ENCODE data around the gene STK35. TPM values are rescaled to one million over a fixed set of nuclear protein-coding genes. Genes with fewer than 3 reads are reported as not detected.

STK35 gene
- total RNA-seq = 10 to 100 TPM; 21.9 to 23.8 TPM
- long read RNA-seq, partial matches to known transcripts = 0 of 24 reads
- long read RNA-seq, other reads (novel, unspliced or antisense) = 24 of 24 reads

GRCh38 chr20:2101057-2101864 is at the start of gene STK35:
Gene STK35 (plus strand): TSS chr20:2101827. CDS start chr20:2101882, 55 bp downstream.
- peak in 1 of 2 donors; percentile 83 for DNase-seq
- peak; percentile 73 for ATAC-seq
- intact Hi-C loops (cut with DNase I, micrococcal nuclease) = no loop called here

GRCh38 chr20:2051946-2052345 is 49.7 kb upstream of the STK35 start:
- intact Hi-C loops (cut with DNase I, micrococcal nuclease) = no loop called here
- no peak for ATAC-seq
- DNase-seq = no peak

GRCh38 chr20:2052741-2053140 is 48.9 kb upstream of the STK35 start:
- intact Hi-C loops (cut with DNase I, micrococcal nuclease) = no loop called here
- no peak for ATAC-seq

GRCh38 chr20:2053615-2054014 is 48.0 kb upstream of the STK35 start:
- intact Hi-C loops (cut with DNase I, micrococcal nuclease) = no loop called here
- DNase-seq (no peak), ATAC-seq (no peak)

More at GRCh38 chr20:2052741-2053140, 48.9 kb upstream of the STK35 start:
- DNase-seq = no peak

- intact Hi-C loops (cut with DNase I, micrococcal nuclease) = no loop called here
- DNase-seq (no peak), ATAC-seq (no peak)
Observed at GRCh38 chr20:2054911-2055310, 46.7 kb upstream of the STK35 start.

- ATAC-seq (no peak), DNase-seq (no peak)
- intact Hi-C loops (cut with DNase I, micrococcal nuclease) = no loop called here
Observed at GRCh38 chr20:2059411-2059810, 42.2 kb upstream of the STK35 start.

GRCh38 chr20:2065099-2065498 is 36.5 kb upstream of the STK35 start:
- DNase-seq = no peak
- ATAC-seq = no peak
- intact Hi-C loops (cut with DNase I, micrococcal nuclease) = no loop called here

- intact Hi-C loops (cut with DNase I, micrococcal nuclease) = no loop called here
- DNase-seq (no peak), ATAC-seq (no peak)
Observed at GRCh38 chr20:2066461-2067122, 35.0 kb upstream of the STK35 start.

GRCh38 chr20:2080532-2081224 is 20.9 kb upstream of the STK35 start:
- ATAC-seq (no peak), DNase-seq (no peak)
- intact Hi-C loops (cut with DNase I, micrococcal nuclease) = loop anchor here in 1 of 2 donors (10.0 kb wide), 1 partner anchor 94 kb away; no protein-coding TSS in a partner anchor

GRCh38 chr20:2084703-2085102 is 16.9 kb upstream of the STK35 start:
- ATAC-seq (no peak), DNase-seq (no peak)
- intact Hi-C loops (cut with DNase I, micrococcal nuclease) = loop anchor here in 1 of 2 donors (10.0 kb wide), 1 partner anchor 90 kb away; no protein-coding TSS in a partner anchor

GRCh38 chr20:2086177-2086979 is 15.2 kb upstream of the STK35 start:
- ATAC-seq (no peak), DNase-seq (no peak)
- intact Hi-C loops (cut with DNase I, micrococcal nuclease) = loop anchor here in 1 of 2 donors (10.0 kb wide), 1 partner anchor 88 kb away; no protein-coding TSS in a partner anchor

- intact Hi-C loops (cut with DNase I, micrococcal nuclease) = loop anchor here in 1 of 2 donors (10.0 kb wide), 1 partner anchor 88 kb away; no protein-coding TSS in a partner anchor
- no peak for ATAC-seq
Observed at GRCh38 chr20:2086980-2087377, 14.6 kb upstream of the STK35 start.

GRCh38 chr20:2088891-2089290 is 12.7 kb upstream of the STK35 start:
- intact Hi-C loops (cut with DNase I, micrococcal nuclease) = loop anchor here in 1 of 2 donors (10.0 kb wide), 1 partner anchor 86 kb away; no protein-coding TSS in a partner anchor
- DNase-seq (no peak), ATAC-seq (no peak)

More at GRCh38 chr20:2086980-2087377, 14.6 kb upstream of the STK35 start:
- DNase-seq = no peak

- ATAC-seq (no peak), DNase-seq (no peak)
- intact Hi-C loops (cut with DNase I, micrococcal nuclease) = loop anchor here in 1 of 2 donors (10.0 kb wide), 1 partner anchor 85 kb away; no protein-coding TSS in a partner anchor
Observed at GRCh38 chr20:2089447-2089846, 12.2 kb upstream of the STK35 start.

- ATAC-seq (peak; percentile 46), DNase-seq (peak in 1 of 2 donors; percentile 38)
- intact Hi-C loops (cut with DNase I, micrococcal nuclease) = no loop called here
Observed at GRCh38 chr20:2093159-2093781, 8.4 kb upstream of the STK35 start.

GRCh38 chr20:2093883-2094282 is 7.7 kb upstream of the STK35 start:
- ATAC-seq (no peak), DNase-seq (no peak)
- intact Hi-C loops (cut with DNase I, micrococcal nuclease) = no loop called here

- peak; percentile 91 to 93 for DNase-seq
- ATAC-seq = peak; percentile 83
- intact Hi-C loops (cut with DNase I, micrococcal nuclease) = no loop called here
Observed at GRCh38 chr20:2101865-2102584, 398 bp downstream of the STK35 start.
